AG04449 (cell line): ENCODE measurements around the gene MRS2.

ENCODE experiments used
- CTCF ChIA-PET: fragments of 350-600 bp; formaldehyde crosslinking; extraction: SDS; loops from one replicate; lab custom pipeline; 2021; ENCODE audit warnings: antibody characterized with exemption; lab: Yijun Ruan, JAX
- POLR2A ChIA-PET: fragments of 400-600, 350-600 bp; formaldehyde crosslinking; extraction: SDS; loops from one replicate; lab custom pipeline; 2020; ENCODE audit warnings: antibody characterized with exemption, inconsistent platforms; lab: Yijun Ruan, JAX
- DNase-seq: peaks from one replicate; pipeline ENCODE4 v3.0.0-alpha.2; 2010; ENCODE audit warnings: low read depth, low spot score
- H3K4me3 ChIP-seq: 2 replicates; pipeline ENCODE4 v1.5.1; 2011; ENCODE audit warnings: low read depth, mild to moderate bottlenecking, control low read depth, low read length
- TF ChIP-seq, protein P1 (sequence below): IDR thresholded peaks from one replicate; pipeline ENCODE4 v1.5.1; 2011; ENCODE audit warnings: mild to moderate bottlenecking, moderate library complexity, low read length, control low read depth, inconsistent platforms; ENCODE audit not compliant: insufficient read depth; ENCODE audit errors: missing control alignments

Gene MRS2

DNA sequence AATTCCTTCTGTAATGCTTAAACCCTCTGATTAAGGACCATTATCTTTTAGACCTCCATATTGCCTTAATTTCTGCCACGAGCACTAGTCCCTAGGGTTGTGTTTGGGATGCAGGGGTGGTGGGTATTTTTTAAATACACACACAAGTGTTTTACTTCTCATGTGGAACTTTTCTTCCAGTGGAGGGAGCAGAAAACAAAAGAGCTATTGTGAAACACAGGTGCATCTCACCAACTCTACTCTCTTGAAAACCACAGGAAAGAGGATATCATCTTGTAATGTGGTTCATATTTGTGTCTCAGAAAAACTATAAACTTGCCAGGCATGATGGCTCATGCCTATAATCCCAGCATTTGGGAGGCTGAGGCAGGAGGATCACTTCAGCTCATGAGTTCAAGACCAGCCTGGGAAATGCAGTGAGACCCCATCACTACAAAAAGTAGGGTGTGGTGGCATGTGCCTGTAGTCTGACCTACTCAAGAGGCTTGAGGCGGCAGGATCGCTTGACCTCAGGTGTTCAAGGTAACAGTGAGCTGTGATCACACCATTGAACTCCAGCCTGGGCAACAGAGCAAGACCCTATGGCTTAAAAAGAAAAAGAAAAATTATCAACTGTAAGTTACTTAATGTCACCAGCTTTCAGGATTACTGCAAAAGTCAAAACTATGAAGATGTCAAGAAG is 37.3 kb downstream of the MRS2 start:
- no peak for DNase-seq

DNA sequence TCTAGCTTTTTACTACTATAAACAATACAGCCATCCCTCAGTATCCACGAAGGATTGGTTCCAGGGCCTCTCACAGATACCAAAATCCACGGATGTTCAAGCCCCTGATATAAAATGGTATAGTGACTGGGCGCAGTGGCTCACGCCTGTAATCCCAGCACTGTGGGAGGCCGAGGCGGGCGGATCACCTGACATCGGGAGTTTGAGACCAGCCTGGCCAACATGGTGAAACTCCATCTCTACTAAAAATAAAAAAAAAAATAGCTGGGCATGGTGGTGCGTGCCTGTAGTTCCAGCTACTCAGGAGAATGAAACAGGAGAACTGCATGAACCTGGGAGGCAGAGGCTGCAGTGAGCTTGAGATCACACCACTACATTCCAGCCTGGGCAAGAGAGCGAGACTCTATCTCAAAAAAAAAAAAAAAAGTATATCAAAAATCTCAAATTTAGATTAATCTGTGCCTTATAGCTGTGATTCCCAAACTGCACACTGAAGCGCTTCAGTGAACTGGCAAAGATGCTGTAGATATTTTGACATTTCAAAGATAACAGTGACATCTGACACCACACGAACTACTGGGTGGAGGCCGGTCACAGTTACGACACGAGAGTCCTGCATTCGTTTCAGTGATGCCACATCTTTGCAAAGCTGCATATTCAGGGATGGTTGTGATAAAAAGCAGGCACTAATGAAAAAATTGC is 38.3 kb downstream of the MRS2 start:
- CTCF ChIA-PET, result interaction anchor here (1.0 kb wide), 1 partner anchor 18 kb away, joined by 3 read pairs; no protein-coding TSS in a partner anchor
- TF ChIP-seq, protein P1, sequence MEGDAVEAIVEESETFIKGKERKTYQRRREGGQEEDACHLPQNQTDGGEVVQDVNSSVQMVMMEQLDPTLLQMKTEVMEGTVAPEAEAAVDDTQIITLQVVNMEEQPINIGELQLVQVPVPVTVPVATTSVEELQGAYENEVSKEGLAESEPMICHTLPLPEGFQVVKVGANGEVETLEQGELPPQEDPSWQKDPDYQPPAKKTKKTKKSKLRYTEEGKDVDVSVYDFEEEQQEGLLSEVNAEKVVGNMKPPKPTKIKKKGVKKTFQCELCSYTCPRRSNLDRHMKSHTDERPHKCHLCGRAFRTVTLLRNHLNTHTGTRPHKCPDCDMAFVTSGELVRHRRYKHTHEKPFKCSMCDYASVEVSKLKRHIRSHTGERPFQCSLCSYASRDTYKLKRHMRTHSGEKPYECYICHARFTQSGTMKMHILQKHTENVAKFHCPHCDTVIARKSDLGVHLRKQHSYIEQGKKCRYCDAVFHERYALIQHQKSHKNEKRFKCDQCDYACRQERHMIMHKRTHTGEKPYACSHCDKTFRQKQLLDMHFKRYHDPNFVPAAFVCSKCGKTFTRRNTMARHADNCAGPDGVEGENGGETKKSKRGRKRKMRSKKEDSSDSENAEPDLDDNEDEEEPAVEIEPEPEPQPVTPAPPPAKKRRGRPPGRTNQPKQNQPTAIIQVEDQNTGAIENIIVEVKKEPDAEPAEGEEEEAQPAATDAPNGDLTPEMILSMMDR, result no peak
- POLR2A ChIA-PET, result no interaction called here
- no peak overlapping the region for H3K4me3 ChIP-seq
- no peak for DNase-seq

More for the DNA sequence above, 37.3 kb downstream of the MRS2 start:
- POLR2A ChIA-PET, result no interaction called here
- no peak overlapping the region for H3K4me3 ChIP-seq
- TF ChIP-seq, protein P1, result no peak
- CTCF ChIA-PET, result interaction anchor here (1.0 kb wide), 2 partner anchors 8 to 17 kb away, joined by 3 read pairs; no protein-coding TSS in a partner anchor

DNA sequence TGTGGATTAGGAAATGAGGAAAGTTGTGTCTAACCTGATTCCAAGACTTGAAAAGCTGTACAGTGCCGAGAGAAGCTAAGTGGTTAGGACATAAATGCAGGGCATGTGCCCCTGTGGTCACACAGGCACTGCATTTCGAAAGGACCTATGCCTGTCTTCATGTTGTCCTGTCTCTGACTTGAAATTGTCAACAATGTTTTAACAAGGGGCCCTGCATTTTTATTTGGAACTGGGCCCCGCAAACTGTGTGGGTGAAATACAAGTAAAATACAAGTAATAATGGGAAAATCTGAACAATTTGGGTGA is 38.8 kb downstream of the MRS2 start:
- TF ChIP-seq, protein P1, result no peak
- no peak overlapping the region for H3K4me3 ChIP-seq
- ChIA-PET POLR2A (no interaction called here), CTCF (no interaction called here)
- DNase-seq, result no peak

DNA sequence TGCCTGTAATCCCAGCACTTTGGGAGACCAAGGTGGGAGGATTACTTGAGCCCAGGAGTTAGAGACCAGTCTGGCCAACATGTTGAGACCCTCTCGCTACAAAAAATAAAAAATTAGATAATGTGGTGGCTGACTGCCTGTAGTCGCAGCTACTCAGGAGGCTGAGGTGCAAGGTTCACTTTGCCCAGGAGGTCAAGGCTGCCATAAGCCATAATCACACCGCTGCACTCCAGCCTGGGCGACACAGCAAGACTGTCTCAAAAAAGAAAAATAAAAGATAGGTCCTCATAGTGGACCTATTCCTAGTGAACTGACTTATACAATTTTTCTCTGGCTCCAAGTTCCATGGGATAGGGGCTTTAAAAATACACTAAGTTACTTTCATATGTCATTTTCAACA is 41.9 kb downstream of the MRS2 start:
- ChIA-PET POLR2A (no interaction called here), CTCF (interaction anchor here (1.3 to 2.7 kb wide), 2 partner anchors 13 to 77 kb away, joined by 3 to 16 read pairs; no protein-coding TSS in a partner anchor)
- DNase-seq, result no peak
- TF ChIP-seq, protein P1, result no peak
- H3K4me3 ChIP-seq, result no peak overlapping the region

DNA sequence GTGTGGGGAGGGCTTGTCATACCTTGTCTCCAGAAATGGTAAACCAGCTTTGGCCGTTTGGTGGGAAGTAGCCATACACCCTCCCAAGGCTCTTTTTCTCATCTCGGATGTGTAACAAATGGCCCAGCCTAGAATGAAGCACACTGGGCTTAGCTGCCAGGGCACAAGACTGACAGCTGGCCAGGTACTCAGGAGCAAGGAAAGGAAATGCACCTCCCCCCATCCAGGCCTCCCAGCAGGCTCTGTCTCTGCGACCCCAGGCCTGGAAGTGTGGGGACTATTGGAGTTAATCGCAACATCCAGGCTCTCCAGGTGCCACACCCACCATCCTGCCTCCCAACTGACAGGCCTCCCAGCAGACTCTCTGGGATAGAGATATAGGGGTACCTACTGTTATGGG is 43.0 kb downstream of the MRS2 start:
- H3K4me3 ChIP-seq, result no peak overlapping the region
- DNase-seq, result no peak
- ChIA-PET POLR2A (no interaction called here), CTCF (interaction anchor here (1.2 kb wide), 1 partner anchor 13 kb away, joined by 3 read pairs; no protein-coding TSS in a partner anchor)
- TF ChIP-seq, protein P1, result no peak

DNA sequence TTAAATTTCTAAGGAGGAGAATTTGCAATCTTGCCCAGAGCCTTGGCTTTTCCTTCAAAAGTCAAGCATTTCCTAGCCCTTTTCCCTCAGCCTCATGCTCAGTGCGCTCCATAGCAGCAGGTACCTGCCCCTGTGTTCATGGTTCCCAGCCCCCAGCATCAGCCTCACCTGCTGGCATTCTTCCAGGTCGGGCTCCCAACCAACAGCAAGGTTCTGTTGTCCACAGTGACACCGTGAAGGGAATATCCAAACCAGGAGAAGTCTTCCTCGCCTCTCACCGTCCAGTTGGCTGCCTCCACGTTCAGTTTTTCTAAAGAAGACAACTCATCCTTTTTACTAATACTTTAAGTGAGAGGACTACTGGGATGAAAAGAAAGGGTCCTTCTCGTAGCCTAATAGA is 43.9 kb downstream of the MRS2 start:
- TF ChIP-seq, protein P1, result no peak
- H3K4me3 ChIP-seq, result no peak overlapping the region
- CTCF ChIA-PET, result interaction anchor here (1.2 kb wide), 1 partner anchor 14 kb away, joined by 3 read pairs; no protein-coding TSS in a partner anchor
- POLR2A ChIA-PET, result no interaction called here
- no peak for DNase-seq
